GM23338 (cell line): ENCODE data around the gene UGT2B11. TPM values are rescaled to one million over a fixed set of nuclear protein-coding genes. Genes with fewer than 3 reads are reported as not detected.
A peak's percentile ranks its signal among the peaks of the same experiment; 100 is the strongest.

ENCODE experiments used
- ATAC-seq: fragments of 200-7000 bp; cut with Tn5 transposase; 3 replicates; pipeline ENCODE4 v1.9.1; 2020
- DNase-seq: peaks from one replicate; pipeline ENCODE4 v3.0.0-alpha.2; 2015; ENCODE audit warnings: low spot score
- H2AFZ ChIP-seq: fragments of 200-600 bp; sonication (generic); 2 replicates; pipeline ENCODE4 v1.8.0; 2016; ENCODE audit warnings: antibody characterized with exemption, mild to moderate bottlenecking, moderate library complexity
- H3F3A ChIP-seq: fragments of 200-600 bp; sonication (generic); replicated peaks from 2 replicates; pipeline ENCODE4 v1.8.0; 2017; ENCODE audit warnings: antibody characterized with exemption, mixed run types, low read depth
- H3K27ac ChIP-seq: fragments of 200-600 bp; sonication (generic); 2 replicates; pipeline ENCODE4 v1.6.1; 2016; ENCODE audit warnings: low read depth
- H3K27me3 ChIP-seq: fragments of 200-600 bp; sonication (generic); 2 replicates; pipeline ENCODE4 v1.8.0; 2016; ENCODE audit warnings: mild to moderate bottlenecking, mixed run types, moderate library complexity; ENCODE audit not compliant: insufficient read depth
- H3K36me3 ChIP-seq: fragments of 200-600 bp; sonication (generic); 2 replicates; pipeline ENCODE4 v1.8.0; 2016; ENCODE audit warnings: mild to moderate bottlenecking; ENCODE audit not compliant: insufficient read depth
- H3K4me1 ChIP-seq: fragments of 200-600 bp; sonication (generic); 2 replicates; pipeline ENCODE4 v1.8.0; 2016; ENCODE audit warnings: mild to moderate bottlenecking, moderate library complexity; ENCODE audit not compliant: insufficient read depth
- H3K4me2 ChIP-seq: fragments of 200-600 bp; sonication (generic); 2 replicates; pipeline ENCODE4 v1.7.1; 2017; ENCODE audit warnings: mixed run types
- H3K4me3 ChIP-seq: fragments of 200-600 bp; sonication (generic); 2 replicates; pipeline ENCODE4 v1.6.1; 2016; ENCODE audit warnings: mixed run types
- H3K79me2 ChIP-seq: fragments of 200-600 bp; sonication (generic); replicated peaks from 2 replicates; pipeline ENCODE4 v1.8.0; 2017; ENCODE audit warnings: mild to moderate bottlenecking; ENCODE audit not compliant: insufficient read depth
- H3K9me2 ChIP-seq: fragments of 200-600 bp; sonication (generic); 2 replicates; pipeline ENCODE4 v1.8.0; 2017; ENCODE audit not compliant: insufficient read depth
- H4K20me1 ChIP-seq: fragments of 200-600 bp; sonication (generic); replicated peaks from 2 replicates; pipeline ENCODE4 v1.8.0; 2017; ENCODE audit warnings: mild to moderate bottlenecking; ENCODE audit not compliant: insufficient read depth
- H3K27ac Mint-ChIP-seq: 2 replicates; pipeline ENCODE4 v1.8.0; 2020; ENCODE audit warnings: inconsistent platforms, mild to moderate bottlenecking, moderate library complexity, mixed read lengths
- H3K27me3 Mint-ChIP-seq: 3 replicates; pipeline ENCODE4 v1.8.0; 2022; ENCODE audit warnings: low read depth, mild to moderate bottlenecking, moderate library complexity, mixed read lengths, inconsistent platforms; ENCODE audit not compliant: insufficient read depth, poor library complexity
- H3K36me3 Mint-ChIP-seq: 3 replicates; pipeline ENCODE4 v1.8.0; 2021; ENCODE audit warnings: low read depth, mild to moderate bottlenecking, inconsistent platforms, moderate library complexity, mixed read lengths
- H3K4me1 Mint-ChIP-seq: 3 replicates; pipeline ENCODE4 v1.8.0; 2020; ENCODE audit warnings: mild to moderate bottlenecking, inconsistent platforms, mixed read lengths
- H3K4me3 Mint-ChIP-seq: 3 replicates; pipeline ENCODE4 v1.8.0; 2021; ENCODE audit warnings: moderate library complexity, mild to moderate bottlenecking, inconsistent platforms, mixed read lengths
- H3K9me3 Mint-ChIP-seq: 3 replicates; pipeline ENCODE4 v1.8.0; 2020; ENCODE audit warnings: moderate library complexity, mild to moderate bottlenecking, inconsistent platforms, mixed read lengths
- CREB1 ChIP-seq: fragments of 250-450 bp; sonication (Bioruptor Pico); IDR thresholded peaks from 2 replicates; pipeline ENCODE4 v1.5.0; 2020; ENCODE audit warnings: low read depth, mild to moderate bottlenecking, moderate library complexity
- ETS1 ChIP-seq: IDR thresholded peaks from 2 replicates; pipeline ENCODE4 v1.6.1; 2016; ENCODE audit warnings: antibody characterized with exemption
- EZH2 ChIP-seq: fragments of 200-600 bp; sonication (generic); IDR thresholded peaks from one replicate; pipeline ENCODE4 v1.8.0; 2017; ENCODE audit warnings: antibody characterized with exemption, mild to moderate bottlenecking, low read depth; ENCODE audit not compliant: unreplicated experiment
- EZH2phosphoT487 ChIP-seq: fragments of 200-600 bp; sonication (generic); IDR thresholded peaks from one replicate; pipeline ENCODE4 v1.8.1; 2018; ENCODE audit warnings: antibody characterized with exemption; ENCODE audit not compliant: unreplicated experiment
- JUNB ChIP-seq: IDR thresholded peaks from one replicate; pipeline ENCODE4 v1.6.1; 2016; ENCODE audit warnings: antibody characterized with exemption; ENCODE audit not compliant: unreplicated experiment
- NANOG ChIP-seq: IDR thresholded peaks from 2 replicates; pipeline ENCODE4 v1.6.1; 2016; ENCODE audit warnings: antibody characterized with exemption, borderline replicate concordance
- POLR2AphosphoS5 ChIP-seq: IDR thresholded peaks from 2 replicates; pipeline ENCODE4 v1.6.1; 2016; ENCODE audit warnings: antibody characterized with exemption, low read depth
- STAT1 ChIP-seq: IDR thresholded peaks from one replicate; pipeline ENCODE4 v1.6.1; 2016; ENCODE audit warnings: antibody characterized with exemption; ENCODE audit not compliant: unreplicated experiment
- ZNF114 ChIP-seq: fragments of 250-450 bp; sonication (Bioruptor Pico); IDR thresholded peaks from 2 replicates; pipeline ENCODE4 v1.5.0; 2020; ENCODE audit warnings: mild to moderate bottlenecking, moderate library complexity
- ZNF331 ChIP-seq: fragments of 250-450 bp; sonication (Bioruptor Pico); IDR thresholded peaks from 2 replicates; pipeline ENCODE4 v1.5.0; 2020; ENCODE audit warnings: low read depth, mild to moderate bottlenecking, moderate library complexity
- ZNF462 ChIP-seq: fragments of 250-450 bp; sonication (Bioruptor Pico); IDR thresholded peaks from 2 replicates; pipeline ENCODE4 v1.5.0; 2020; ENCODE audit warnings: mild to moderate bottlenecking, moderate library complexity
- polyA plus RNA-seq: library from polyadenylated mRNA; unstranded; fragments of >200 nt; fragmentation: Nextera tagmentation; extraction: Ambion mirVana; gene quantifications from 2 replicates; pipeline ENCODE4 v1.2.1, GENCODE V29; 2016
- total RNA-seq: library from RNA; depleted of rRNA; stranded (reverse); fragments of >200 nt; shearing (Covaris generic); gene quantifications from 2 replicates; pipeline ENCODE4 v1.2.3, GENCODE V29; 2014
- TF ChIP-seq, protein P1 (sequence below): IDR thresholded peaks from one replicate; pipeline ENCODE4 v1.6.1; 2018; ENCODE audit warnings: antibody characterized with exemption; ENCODE audit not compliant: unreplicated experiment
- TF ChIP-seq, protein P2 (sequence below), 2 experiments: fragments of 200-600 bp in 1 of 2; sonication (generic) in 1 of 2; conservative IDR thresholded peaks; 2 replicates each; pipeline versions ENCODE4 v1.5.1 to v1.6.1; 2016 to 2017; ENCODE audit warnings: antibody characterized with exemption in 2 of 2, low read depth in 2 of 2, mild to moderate bottlenecking in 2 of 2, moderate library complexity in 1 of 2

Gene UGT2B11
- total and polyA plus RNA-seq, 2 experiments from 2014 or later, result not detected

DNA sequence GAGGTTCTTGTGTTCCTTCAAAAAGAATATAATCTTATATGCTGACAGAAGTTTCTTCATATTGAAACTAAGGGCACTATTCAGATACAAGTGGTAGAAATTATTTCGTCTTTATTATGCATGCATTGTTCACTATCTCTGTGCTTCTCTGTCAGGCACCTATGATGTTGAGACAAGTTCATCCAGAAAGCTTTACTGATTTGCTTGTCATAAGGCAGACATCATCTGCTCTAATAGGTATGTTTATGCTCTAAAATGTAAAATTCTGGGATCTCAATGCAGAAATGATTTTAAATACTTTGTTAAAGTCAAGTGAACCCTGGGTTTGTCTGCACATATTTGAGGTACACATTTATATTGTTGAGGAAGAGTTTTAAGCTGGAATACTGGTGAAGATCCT is 3.6 kb downstream of the UGT2B11 start:
- Histone ChIP-seq H3K9me2 (no peaks in the 10 kb centered on the region), H3F3A (no peaks in the 10 kb centered on the region), H3K4me3 (no peak overlapping the region), H3K36me3 (no peaks in the 10 kb centered on the region), H3K79me2 (no peaks in the 10 kb centered on the region), H3K4me2 (no peak overlapping the region), H3K4me1 (no peaks in the 10 kb centered on the region), H3K27me3 (no peaks in the 10 kb centered on the region), H4K20me1 (no peaks in the 10 kb centered on the region), H2AFZ (no peak overlapping the region), H3K27ac (no peak overlapping the region)
- Mint-ChIP-seq H3K27me3 (peaks cover 1% of the 10 kb centered on the region), H3K36me3 (no peaks in the 10 kb centered on the region), H3K9me3 (no peaks in the 10 kb centered on the region), H3K4me3 (no peak overlapping the region), H3K27ac (0 out of 2 replicates have a peak overlapping the region, but pooled peaks have one; percentile 66), H3K4me1 (peaks cover 10% of the 10 kb centered on the region)
- DNase-seq (no peak), ATAC-seq (no peak)
- no peak for TF ChIP-seq STAT1
- TF ChIP-seq ZNF331 (CRISPR knock-in tag), result no peak
- TF ChIP-seq, protein P1, sequence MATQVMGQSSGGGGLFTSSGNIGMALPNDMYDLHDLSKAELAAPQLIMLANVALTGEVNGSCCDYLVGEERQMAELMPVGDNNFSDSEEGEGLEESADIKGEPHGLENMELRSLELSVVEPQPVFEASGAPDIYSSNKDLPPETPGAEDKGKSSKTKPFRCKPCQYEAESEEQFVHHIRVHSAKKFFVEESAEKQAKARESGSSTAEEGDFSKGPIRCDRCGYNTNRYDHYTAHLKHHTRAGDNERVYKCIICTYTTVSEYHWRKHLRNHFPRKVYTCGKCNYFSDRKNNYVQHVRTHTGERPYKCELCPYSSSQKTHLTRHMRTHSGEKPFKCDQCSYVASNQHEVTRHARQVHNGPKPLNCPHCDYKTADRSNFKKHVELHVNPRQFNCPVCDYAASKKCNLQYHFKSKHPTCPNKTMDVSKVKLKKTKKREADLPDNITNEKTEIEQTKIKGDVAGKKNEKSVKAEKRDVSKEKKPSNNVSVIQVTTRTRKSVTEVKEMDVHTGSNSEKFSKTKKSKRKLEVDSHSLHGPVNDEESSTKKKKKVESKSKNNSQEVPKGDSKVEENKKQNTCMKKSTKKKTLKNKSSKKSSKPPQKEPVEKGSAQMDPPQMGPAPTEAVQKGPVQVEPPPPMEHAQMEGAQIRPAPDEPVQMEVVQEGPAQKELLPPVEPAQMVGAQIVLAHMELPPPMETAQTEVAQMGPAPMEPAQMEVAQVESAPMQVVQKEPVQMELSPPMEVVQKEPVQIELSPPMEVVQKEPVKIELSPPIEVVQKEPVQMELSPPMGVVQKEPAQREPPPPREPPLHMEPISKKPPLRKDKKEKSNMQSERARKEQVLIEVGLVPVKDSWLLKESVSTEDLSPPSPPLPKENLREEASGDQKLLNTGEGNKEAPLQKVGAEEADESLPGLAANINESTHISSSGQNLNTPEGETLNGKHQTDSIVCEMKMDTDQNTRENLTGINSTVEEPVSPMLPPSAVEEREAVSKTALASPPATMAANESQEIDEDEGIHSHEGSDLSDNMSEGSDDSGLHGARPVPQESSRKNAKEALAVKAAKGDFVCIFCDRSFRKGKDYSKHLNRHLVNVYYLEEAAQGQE, result no peak
- TF ChIP-seq ZNF462 (CRISPR knock-in tag), result no peak
- TF ChIP-seq JUNB, result no peak
- TF ChIP-seq POLR2AphosphoS5, result no peak
- no peak for TF ChIP-seq EZH2
- no peak for TF ChIP-seq NANOG
- no peak for TF ChIP-seq EZH2phosphoT487
- TF ChIP-seq, protein P2, sequence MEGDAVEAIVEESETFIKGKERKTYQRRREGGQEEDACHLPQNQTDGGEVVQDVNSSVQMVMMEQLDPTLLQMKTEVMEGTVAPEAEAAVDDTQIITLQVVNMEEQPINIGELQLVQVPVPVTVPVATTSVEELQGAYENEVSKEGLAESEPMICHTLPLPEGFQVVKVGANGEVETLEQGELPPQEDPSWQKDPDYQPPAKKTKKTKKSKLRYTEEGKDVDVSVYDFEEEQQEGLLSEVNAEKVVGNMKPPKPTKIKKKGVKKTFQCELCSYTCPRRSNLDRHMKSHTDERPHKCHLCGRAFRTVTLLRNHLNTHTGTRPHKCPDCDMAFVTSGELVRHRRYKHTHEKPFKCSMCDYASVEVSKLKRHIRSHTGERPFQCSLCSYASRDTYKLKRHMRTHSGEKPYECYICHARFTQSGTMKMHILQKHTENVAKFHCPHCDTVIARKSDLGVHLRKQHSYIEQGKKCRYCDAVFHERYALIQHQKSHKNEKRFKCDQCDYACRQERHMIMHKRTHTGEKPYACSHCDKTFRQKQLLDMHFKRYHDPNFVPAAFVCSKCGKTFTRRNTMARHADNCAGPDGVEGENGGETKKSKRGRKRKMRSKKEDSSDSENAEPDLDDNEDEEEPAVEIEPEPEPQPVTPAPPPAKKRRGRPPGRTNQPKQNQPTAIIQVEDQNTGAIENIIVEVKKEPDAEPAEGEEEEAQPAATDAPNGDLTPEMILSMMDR (conservative IDR thresholded peaks at IDR 0.05; ENCODE audit: low read depth in 2 of 2), result no peak
- no peak for TF ChIP-seq ETS1
- TF ChIP-seq CREB1 (CRISPR knock-in tag), result no peak
- no peak for TF ChIP-seq ZNF114 (CRISPR knock-in tag)
